Measurements from ENCODE around the gene ZGPAT. TPM values are rescaled to one million over a fixed set of nuclear protein-coding genes. Genes with fewer than 3 reads are reported as not detected.

Gene ZGPAT
- total and polyA plus RNA-seq, 2 of the 13 experiments (the other 11 are each of a cell fraction or from before 2014, with no cell fraction given): 23.0 to 41.9 TPM

DNA sequence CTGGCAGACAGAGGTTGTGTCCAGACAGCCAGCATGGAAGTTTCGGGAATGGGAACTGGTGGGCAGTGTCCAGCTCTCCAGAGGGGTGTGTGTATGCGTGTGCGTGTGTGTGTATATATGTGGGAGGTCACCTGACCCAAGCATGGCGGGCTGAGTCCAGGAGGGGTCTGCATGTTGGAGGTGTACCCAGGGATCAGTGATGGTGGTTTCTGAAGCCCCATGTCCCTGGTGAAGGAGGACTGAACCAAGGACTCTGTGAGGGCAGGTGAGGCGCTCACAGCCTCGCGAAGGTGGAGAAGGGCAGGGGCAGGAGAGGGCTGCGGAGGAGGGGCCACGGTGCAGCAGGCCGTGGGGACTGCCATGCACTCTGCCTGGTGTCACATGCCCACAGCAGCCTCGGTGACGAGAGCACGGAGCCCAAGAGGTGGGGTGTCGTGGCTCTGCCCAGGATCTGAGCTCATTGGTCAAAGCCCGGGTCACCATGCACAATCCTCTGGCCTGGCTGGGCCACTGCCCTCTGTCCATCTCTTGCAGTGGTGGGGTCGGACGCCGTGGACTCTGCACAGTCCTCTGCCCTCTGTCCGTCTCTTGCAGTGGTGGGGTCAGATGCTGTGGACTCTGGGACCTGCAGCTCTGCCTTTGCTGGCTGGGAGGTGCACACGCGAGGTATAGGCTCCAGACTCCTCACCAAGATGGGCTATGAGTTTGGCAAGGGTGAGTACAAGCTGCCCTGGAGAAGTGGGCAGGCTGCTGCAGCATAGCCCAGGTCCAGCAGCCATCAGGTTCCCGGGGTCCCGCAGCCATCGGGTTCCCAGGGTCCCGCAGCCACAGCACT lies 26.5 kb downstream of the ZGPAT start (continued):
- peak; percentile 89 for TF ChIP-seq NCOR1 (IDR thresholded peaks at IDR 0.05; ENCODE audit: borderline replicate concordance, low read length)
- TF ChIP-seq, protein P1, sequence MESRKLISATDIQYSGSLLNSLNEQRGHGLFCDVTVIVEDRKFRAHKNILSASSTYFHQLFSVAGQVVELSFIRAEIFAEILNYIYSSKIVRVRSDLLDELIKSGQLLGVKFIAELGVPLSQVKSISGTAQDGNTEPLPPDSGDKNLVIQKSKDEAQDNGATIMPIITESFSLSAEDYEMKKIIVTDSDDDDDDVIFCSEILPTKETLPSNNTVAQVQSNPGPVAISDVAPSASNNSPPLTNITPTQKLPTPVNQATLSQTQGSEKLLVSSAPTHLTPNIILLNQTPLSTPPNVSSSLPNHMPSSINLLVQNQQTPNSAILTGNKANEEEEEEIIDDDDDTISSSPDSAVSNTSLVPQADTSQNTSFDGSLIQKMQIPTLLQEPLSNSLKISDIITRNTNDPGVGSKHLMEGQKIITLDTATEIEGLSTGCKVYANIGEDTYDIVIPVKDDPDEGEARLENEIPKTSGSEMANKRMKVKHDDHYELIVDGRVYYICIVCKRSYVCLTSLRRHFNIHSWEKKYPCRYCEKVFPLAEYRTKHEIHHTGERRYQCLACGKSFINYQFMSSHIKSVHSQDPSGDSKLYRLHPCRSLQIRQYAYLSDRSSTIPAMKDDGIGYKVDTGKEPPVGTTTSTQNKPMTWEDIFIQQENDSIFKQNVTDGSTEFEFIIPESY (CRISPR knock-in tag; IDR thresholded peaks at IDR 0.05): peak; percentile 82
- no peak for TF ChIP-seq KLF16 (CRISPR knock-in tag; IDR thresholded peaks at IDR 0.05)
- no peak for TF ChIP-seq SIN3B (IDR thresholded peaks at IDR 0.05; ENCODE audit: low read length)
- TF ChIP-seq ZNF468 (CRISPR knock-in tag; IDR thresholded peaks at IDR 0.05): no peak
- TF ChIP-seq ZNF883 (CRISPR knock-in tag; IDR thresholded peaks at IDR 0.05; ENCODE audit: not compliant biosample characterization): peak; percentile 63
- TF ChIP-seq RFX5 (IDR thresholded peaks at IDR 0.05; ENCODE audit: low read depth, low read length): no peak
- TF ChIP-seq NR2C2 (CRISPR knock-in tag; IDR thresholded peaks at IDR 0.05; ENCODE audit: borderline replicate concordance): peak; percentile 76
- TF ChIP-seq JARID2 (CRISPR knock-in tag; IDR thresholded peaks at IDR 0.05; ENCODE audit: insufficient replicate concordance): no peak
- TF ChIP-seq SMAD1 (CRISPR knock-in tag; IDR thresholded peaks at IDR 0.05; ENCODE audit: borderline replicate concordance, low read depth): peak; percentile 73
- no peak for TF ChIP-seq ZNF17 (CRISPR knock-in tag; IDR thresholded peaks at IDR 0.05)
- 0 out of 2 replicates have a peak, but pooled peaks have one; percentile 30 for TF ChIP-seq ZNF547 (CRISPR knock-in tag; IDR thresholded peaks at IDR 0.05)
- no peak for TF ChIP-seq ZFP36L1 (CRISPR knock-in tag; IDR thresholded peaks at IDR 0.05)
- TF ChIP-seq, protein P2, sequence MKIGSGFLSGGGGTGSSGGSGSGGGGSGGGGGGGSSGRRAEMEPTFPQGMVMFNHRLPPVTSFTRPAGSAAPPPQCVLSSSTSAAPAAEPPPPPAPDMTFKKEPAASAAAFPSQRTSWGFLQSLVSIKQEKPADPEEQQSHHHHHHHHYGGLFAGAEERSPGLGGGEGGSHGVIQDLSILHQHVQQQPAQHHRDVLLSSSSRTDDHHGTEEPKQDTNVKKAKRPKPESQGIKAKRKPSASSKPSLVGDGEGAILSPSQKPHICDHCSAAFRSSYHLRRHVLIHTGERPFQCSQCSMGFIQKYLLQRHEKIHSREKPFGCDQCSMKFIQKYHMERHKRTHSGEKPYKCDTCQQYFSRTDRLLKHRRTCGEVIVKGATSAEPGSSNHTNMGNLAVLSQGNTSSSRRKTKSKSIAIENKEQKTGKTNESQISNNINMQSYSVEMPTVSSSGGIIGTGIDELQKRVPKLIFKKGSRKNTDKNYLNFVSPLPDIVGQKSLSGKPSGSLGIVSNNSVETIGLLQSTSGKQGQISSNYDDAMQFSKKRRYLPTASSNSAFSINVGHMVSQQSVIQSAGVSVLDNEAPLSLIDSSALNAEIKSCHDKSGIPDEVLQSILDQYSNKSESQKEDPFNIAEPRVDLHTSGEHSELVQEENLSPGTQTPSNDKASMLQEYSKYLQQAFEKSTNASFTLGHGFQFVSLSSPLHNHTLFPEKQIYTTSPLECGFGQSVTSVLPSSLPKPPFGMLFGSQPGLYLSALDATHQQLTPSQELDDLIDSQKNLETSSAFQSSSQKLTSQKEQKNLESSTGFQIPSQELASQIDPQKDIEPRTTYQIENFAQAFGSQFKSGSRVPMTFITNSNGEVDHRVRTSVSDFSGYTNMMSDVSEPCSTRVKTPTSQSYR (CRISPR knock-in tag; IDR thresholded peaks at IDR 0.05; ENCODE audit: borderline replicate concordance): peak; percentile 73
- TF ChIP-seq, protein P3, sequence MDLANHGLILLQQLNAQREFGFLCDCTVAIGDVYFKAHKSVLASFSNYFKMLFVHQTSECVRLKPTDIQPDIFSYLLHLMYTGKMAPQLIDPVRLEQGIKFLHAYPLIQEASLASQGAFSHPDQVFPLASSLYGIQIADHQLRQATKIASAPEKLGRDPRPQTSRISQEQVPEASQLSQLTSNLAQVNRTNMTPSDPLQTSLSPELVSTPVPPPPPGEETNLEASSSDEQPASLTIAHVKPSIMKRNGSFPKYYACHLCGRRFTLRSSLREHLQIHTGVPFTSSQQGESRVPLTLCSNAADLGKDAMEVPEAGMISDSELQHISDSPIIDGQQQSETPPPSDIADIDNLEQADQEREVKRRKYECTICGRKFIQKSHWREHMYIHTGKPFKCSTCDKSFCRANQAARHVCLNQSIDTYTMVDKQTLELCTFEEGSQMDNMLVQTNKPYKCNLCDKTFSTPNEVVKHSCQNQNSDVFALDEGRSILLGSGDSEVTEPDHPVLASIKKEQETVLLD (CRISPR knock-in tag; IDR thresholded peaks at IDR 0.05; ENCODE audit: low read depth): no peak
- TF ChIP-seq, protein P4, sequence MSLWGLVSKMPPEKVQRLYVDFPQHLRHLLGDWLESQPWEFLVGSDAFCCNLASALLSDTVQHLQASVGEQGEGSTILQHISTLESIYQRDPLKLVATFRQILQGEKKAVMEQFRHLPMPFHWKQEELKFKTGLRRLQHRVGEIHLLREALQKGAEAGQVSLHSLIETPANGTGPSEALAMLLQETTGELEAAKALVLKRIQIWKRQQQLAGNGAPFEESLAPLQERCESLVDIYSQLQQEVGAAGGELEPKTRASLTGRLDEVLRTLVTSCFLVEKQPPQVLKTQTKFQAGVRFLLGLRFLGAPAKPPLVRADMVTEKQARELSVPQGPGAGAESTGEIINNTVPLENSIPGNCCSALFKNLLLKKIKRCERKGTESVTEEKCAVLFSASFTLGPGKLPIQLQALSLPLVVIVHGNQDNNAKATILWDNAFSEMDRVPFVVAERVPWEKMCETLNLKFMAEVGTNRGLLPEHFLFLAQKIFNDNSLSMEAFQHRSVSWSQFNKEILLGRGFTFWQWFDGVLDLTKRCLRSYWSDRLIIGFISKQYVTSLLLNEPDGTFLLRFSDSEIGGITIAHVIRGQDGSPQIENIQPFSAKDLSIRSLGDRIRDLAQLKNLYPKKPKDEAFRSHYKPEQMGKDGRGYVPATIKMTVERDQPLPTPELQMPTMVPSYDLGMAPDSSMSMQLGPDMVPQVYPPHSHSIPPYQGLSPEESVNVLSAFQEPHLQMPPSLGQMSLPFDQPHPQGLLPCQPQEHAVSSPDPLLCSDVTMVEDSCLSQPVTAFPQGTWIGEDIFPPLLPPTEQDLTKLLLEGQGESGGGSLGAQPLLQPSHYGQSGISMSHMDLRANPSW (CRISPR knock-in tag; IDR thresholded peaks at IDR 0.05; ENCODE audit: borderline replicate concordance): no peak
- TF ChIP-seq ZNF460 (CRISPR knock-in tag; IDR thresholded peaks at IDR 0.05; ENCODE audit: borderline replicate concordance): peak; percentile 23; the same call in 1 of the 2 replicates
